Thoracic aorta (tissue), 2 donors: ENCODE measurements around the gene NES. TPM values are rescaled to one million over a fixed set of nuclear protein-coding genes. Genes with fewer than 3 reads are reported as not detected.

ENCODE experiments used
- ATAC-seq: fragments of 150-250 bp; one replicate; pipeline ENCODE4 v1.8.0; 2017; ENCODE audit warnings: low read depth; ENCODE audit not compliant: insufficient number of reproducible peaks, low FRiP score
- DNase-seq: peaks from one replicate; pipeline ENCODE4 v3.0.0-alpha.2; 2020; ENCODE audit warnings: low spot score
- H3K27ac ChIP-seq, 2 donors: fragments of 200-600 bp; sonication (generic); 1 replicate in 1 of 2; 2 replicates in 1 of 2; pipeline ENCODE4 v1.5.1; 2016; ENCODE audit warnings: mild to moderate bottlenecking in 2 of 2, moderate library complexity in 2 of 2
- H3K27me3 ChIP-seq: fragments of 200-600 bp; sonication (generic); replicated peaks from 2 replicates; pipeline ENCODE4 v1.6.0; 2016; ENCODE audit warnings: mild to moderate bottlenecking; ENCODE audit not compliant: insufficient read depth
- H3K36me3 ChIP-seq: fragments of 200-600 bp; sonication (generic); one replicate; pipeline ENCODE4 v1.5.1; 2016
- H3K4me1 ChIP-seq, 2 donors: fragments of 200-600 bp; sonication (generic); 1 replicate in 1 of 2; 2 replicates in 1 of 2; pipeline versions ENCODE4 v1.5.1 to v1.6.0; 2016; ENCODE audit warnings: low read depth in 2 of 2, mild to moderate bottlenecking in 1 of 2; ENCODE audit not compliant: control insufficient read depth in 1 of 2
- H3K4me3 ChIP-seq: fragments of 200-600 bp; sonication (generic); 2 replicates; pipeline ENCODE4 v1.5.1; 2016; ENCODE audit warnings: mild to moderate bottlenecking
- H3K9me3 ChIP-seq: fragments of 200-600 bp; sonication (generic); 2 replicates; pipeline ENCODE4 v1.5.1; 2016
- CTCF ChIP-seq: fragments of 200-600 bp; sonication (generic); IDR thresholded peaks from one replicate; pipeline ENCODE4 v1.5.1; 2019; ENCODE audit warnings: antibody characterized with exemption
- total RNA-seq, 2 donors: library from RNA; depleted of rRNA; stranded (reverse); fragments of >200 nt; gene quantifications; one replicate each; pipeline versions ENCODE4 v1.1.0 to v1.2.3, GENCODE V29; 2016

Gene NES
- total RNA-seq, 2 donors from 2014 or later: 30.6 to 30.9 TPM

GRCh38 chr1:156668801-156669637 lies 8.2 kb downstream of the NES start:
- no peak overlapping the region for H3K27ac ChIP-seq
- peaks cover 16 to 37% of the 10 kb centered on the region in 2 donors for H3K4me1 ChIP-seq
- DNase-seq (no peak), ATAC-seq (no peak)
- no peak for TF ChIP-seq CTCF
- peaks cover 4% of the 10 kb centered on the region for H3K36me3 ChIP-seq
- no peaks in the 10 kb centered on the region for H3K27me3 ChIP-seq
- no peaks in the 10 kb centered on the region for H3K9me3 ChIP-seq
- H3K4me3 ChIP-seq: no peak overlapping the region

- TF ChIP-seq CTCF: no peak
- Histone ChIP-seq H3K4me1 (peaks cover 25 to 44% of the 10 kb centered on the region in 2 donors), H3K27ac (peak overlapping the region; percentile 73 to 94), H3K27me3 (no peaks in the 10 kb centered on the region), H3K4me3 (no peak overlapping the region), H3K36me3 (peaks cover 4% of the 10 kb centered on the region), H3K9me3 (no peaks in the 10 kb centered on the region)
- ATAC-seq (no peak), DNase-seq (no peak)
Observed at GRCh38 chr1:156667968-156668709, 9.1 kb downstream of the NES start.

- H3K9me3 ChIP-seq: no peaks in the 10 kb centered on the region
- H3K4me3 ChIP-seq: no peak overlapping the region
- H3K4me1 ChIP-seq: peaks cover 31 to 49% of the 10 kb centered on the region in 2 donors
- no peak for DNase-seq
- no peaks in the 10 kb centered on the region for H3K36me3 ChIP-seq
- TF ChIP-seq CTCF: no peak
- peak overlapping the region; percentile 73 to 94 for H3K27ac ChIP-seq
- no peak for ATAC-seq
- no peaks in the 10 kb centered on the region for H3K27me3 ChIP-seq
Observed at GRCh38 chr1:156667610-156667967, 9.6 kb downstream of the NES start.

- Histone ChIP-seq H3K36me3 (no peaks in the 10 kb centered on the region), H3K27me3 (no peaks in the 10 kb centered on the region), H3K4me1 (peaks cover 36 to 55% of the 10 kb centered on the region in 2 donors), H3K27ac (peak overlapping the region; percentile 73 to 94), H3K9me3 (no peaks in the 10 kb centered on the region), H3K4me3 (no peak overlapping the region)
- no peak for TF ChIP-seq CTCF
- no peak for ATAC-seq
- no peak for DNase-seq
Observed at GRCh38 chr1:156666862-156667609, 10.2 kb downstream of the NES start.

GRCh38 chr1:156665539-156665938 lies 11.7 kb downstream of the NES start:
- no peak for DNase-seq
- peaks cover 51 to 70% of the 10 kb centered on the region in 2 donors for H3K4me1 ChIP-seq
- no peak overlapping the region for H3K4me3 ChIP-seq
- no peaks in the 10 kb centered on the region for H3K27me3 ChIP-seq
- H3K36me3 ChIP-seq: no peaks in the 10 kb centered on the region
- no peak for ATAC-seq
- TF ChIP-seq CTCF: no peak
- H3K9me3 ChIP-seq: no peaks in the 10 kb centered on the region
- H3K27ac ChIP-seq: peak overlapping the region; percentile 81 to 94
